Omental fat pad (tissue), 4 donors: Measurements from ENCODE around the gene SERINC2. TPM values are rescaled to one million over a fixed set of nuclear protein-coding genes. Genes with fewer than 3 reads are reported as not detected.

ENCODE experiments used
- ATAC-seq: fragments of 150-250 bp; one replicate; pipeline ENCODE4 v1.9.1; 2016; ENCODE audit warnings: mild to moderate bottlenecking, moderate library complexity; ENCODE audit not compliant: low FRiP score
- DNase-seq: peaks from one replicate; pipeline ENCODE4 v3.0.0-alpha.2; 2019; ENCODE audit warnings: low spot score
- CTCF ChIP-seq, 3 donors: fragments of 450-650 bp; IDR thresholded peaks; one replicate each; pipeline ENCODE4 v1.5.1; 2016 to 2017; ENCODE audit warnings: antibody characterized with exemption in 3 of 3, mild to moderate bottlenecking in 3 of 3, moderate library complexity in 2 of 3
- total RNA-seq, 4 donors: library from RNA; depleted of rRNA; stranded (reverse); fragments of >200 nt; gene quantifications; one replicate each; pipeline ENCODE4 v1.1.0, GENCODE V29; 2016

SERINC2 gene
- total RNA-seq, 4 donors from 2014 or later, result 2.2 to 12.2 (median 5.4) TPM

DNA sequence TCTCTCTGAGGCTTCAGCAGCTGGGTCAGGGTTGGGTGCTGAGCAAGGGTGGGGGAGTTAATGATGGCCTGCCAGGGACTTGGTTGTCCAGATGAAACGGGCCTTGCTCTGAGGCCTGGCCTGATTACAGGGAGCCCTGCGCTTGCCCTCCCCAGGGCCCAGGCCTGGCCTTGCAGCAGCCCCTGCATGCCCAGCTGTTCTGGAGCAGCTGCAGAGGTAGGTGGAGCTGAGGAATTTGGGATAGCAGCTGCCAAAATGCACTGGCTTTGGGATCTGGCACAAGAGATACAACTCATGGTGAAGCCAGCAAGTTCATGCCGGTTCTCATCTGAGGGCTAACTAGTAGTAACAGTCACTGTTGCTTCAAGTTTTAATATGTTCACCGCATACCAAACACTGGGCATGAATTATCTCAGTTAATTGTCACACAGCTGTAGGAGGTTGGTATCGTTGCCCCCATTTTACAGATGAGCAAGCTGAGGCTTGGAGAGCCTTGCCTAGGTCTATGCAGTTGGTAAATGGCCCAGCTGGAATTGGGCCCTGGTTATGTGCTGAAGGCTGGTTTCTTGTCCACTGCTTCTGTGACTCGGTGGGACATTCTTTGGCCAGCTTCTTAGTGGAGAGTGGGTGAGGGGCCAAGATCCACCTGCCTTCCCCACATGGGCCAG lies 7.3 kb upstream of the SERINC2 start:
- no peak for TF ChIP-seq CTCF (IDR thresholded peaks at IDR 0.05)
- ATAC-seq (no peak), DNase-seq (no peak)

DNA sequence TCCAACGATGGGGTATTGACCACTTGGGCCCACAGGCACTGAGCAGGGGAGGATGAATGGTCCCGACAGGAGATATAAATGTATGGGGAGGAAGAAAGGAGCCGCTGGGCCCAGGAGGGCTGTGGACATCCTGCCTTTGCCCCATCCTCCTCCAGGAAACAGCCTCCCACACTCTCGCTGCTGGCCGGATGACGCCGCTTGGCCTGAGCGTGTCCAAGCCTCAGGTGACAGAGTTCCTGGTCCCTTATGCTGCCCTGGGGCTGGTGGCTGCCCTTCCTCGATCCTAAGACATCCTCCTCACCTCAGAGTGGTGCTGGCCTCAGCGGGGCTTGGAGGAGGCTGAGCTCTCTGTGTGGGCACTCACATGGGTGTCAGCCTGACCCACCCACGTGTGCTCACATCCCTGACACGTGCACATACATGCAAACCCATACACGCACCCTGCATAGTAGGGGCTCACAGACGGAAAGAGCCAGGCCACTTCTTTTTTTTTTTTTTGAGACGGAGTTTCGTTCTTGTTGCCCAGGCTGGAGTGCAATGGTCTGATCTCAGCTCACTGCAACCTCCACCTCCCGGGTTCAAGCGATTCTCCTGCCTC lies 5.9 kb upstream of the SERINC2 start:
- ATAC-seq (no peak), DNase-seq (no peak)
- no peak for TF ChIP-seq CTCF (IDR thresholded peaks at IDR 0.05)

DNA sequence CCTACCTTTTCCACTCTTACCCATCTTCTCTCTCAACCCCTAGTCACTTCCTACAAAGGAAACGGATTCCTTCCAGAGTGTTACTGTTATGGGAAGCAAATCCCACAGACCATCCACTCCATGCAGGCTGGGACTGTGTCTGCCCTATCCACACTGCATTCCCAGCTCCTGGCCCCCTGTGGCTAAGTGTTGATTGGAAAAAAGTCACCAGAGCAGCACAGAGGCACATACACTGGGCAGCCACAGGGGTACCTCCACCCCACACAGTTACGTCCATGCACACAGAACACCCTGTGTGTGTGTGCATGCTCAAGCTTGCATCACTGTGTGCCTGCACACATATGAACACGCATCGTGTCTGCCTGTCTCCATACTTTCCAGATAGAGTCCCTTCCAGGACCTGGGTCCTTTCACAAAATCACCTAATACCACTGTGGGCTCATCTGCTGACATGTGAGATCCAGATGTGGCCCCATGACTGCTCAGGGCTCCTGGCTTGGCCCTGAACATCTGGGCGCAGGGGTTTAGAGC lies 4.2 kb upstream of the SERINC2 start:
- ATAC-seq, result no peak
- no peak for DNase-seq
- no peak for TF ChIP-seq CTCF (IDR thresholded peaks at IDR 0.05)

DNA sequence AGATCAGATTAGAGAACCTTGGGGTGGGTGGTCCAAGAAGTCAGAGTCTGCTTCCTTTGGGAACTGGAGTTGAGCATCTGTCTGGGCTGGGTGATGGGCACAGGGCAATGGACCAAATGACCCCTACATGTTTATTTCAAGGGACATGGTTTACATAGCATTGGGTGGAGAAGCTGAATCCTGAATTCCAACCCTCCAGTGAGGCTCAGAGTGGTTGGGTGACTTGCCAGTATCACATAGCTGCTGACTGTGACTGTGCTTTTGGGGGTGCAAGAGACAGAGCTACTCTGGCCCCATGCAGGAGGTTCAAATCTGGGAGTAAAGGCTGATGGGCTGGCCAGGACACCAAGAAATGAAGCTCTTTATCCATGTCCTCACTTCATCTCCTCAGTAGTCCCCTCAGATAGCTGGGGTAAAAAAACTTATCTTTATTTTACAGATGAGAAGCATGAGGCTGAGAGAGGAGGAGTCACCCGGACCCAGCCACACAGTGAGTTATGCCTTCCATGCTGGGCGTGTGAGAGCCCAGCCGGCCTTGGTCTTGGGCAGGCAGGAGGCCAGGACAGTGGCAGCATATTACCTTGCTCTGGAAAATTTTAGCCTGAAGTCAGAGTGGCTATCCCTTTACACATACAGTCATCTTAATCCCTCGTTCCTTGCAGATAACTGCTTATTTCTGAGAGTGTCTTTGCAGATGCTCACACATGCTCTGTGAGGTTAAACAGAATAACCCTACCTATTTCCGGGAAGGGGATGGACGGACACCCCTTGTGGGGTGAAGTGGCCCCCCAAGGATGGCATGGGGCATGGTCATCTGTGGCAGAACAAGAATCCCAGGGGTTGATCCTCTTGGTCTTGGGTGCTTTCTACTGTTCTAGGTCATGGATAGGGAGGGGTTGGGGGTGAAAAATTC lies 2.8 kb upstream of the SERINC2 start:
- no peak for TF ChIP-seq CTCF (IDR thresholded peaks at IDR 0.05)

GRCh38 chr1:31410871-31411270 lies 2.1 kb upstream of the SERINC2 start:
- DNase-seq, result no peak
- no peak for ATAC-seq
- no peak for TF ChIP-seq CTCF (IDR thresholded peaks at IDR 0.05)

More for the DNA sequence above, 2.8 kb upstream of the SERINC2 start:
- ATAC-seq (no peak), DNase-seq (no peak)

GRCh38 chr1:31412205-31412604 lies 808 bp upstream of the SERINC2 start:
- DNase-seq, result no peak
- ATAC-seq, result no peak
- TF ChIP-seq CTCF (IDR thresholded peaks at IDR 0.05), result no peak
